AG10803 (cell line): ENCODE results near the gene CNOT10.

Experiments used
- DNase-seq: peaks from one replicate; pipeline ENCODE4 v3.0.0; 2010; ENCODE audit warnings: low read depth
- H3K4me3 ChIP-seq: 2 replicates; pipeline ENCODE4 v1.5.1; 2011; ENCODE audit warnings: mild to moderate bottlenecking, low read length, control low read depth
- CTCF ChIP-seq: conservative IDR thresholded peaks from 2 replicates; pipeline ENCODE4 v1.5.1; 2011; ENCODE audit warnings: mild to moderate bottlenecking, low read length, control low read depth, inconsistent platforms

The CNOT10 gene

GRCh38 chr3:32818229-32818969 lies 133.4 kb downstream of the CNOT10 start:
- DNase-seq = no peak
- TF ChIP-seq CTCF = no peak
- H3K4me3 ChIP-seq = no peak overlapping the region

- no peak overlapping the region for H3K4me3 ChIP-seq
- no peak for DNase-seq
- TF ChIP-seq CTCF = no peak
These were observed 134.1 kb downstream of the CNOT10 start for GRCh38 chr3:32818970-32819511.

GRCh38 chr3:32819551-32820348 lies 134.8 kb downstream of the CNOT10 start:
- TF ChIP-seq CTCF = no peak
- H3K4me3 ChIP-seq = no peak overlapping the region
- DNase-seq = no peak

GRCh38 chr3:32820430-32820829 lies 135.4 kb downstream of the CNOT10 start:
- no peak overlapping the region for H3K4me3 ChIP-seq
- TF ChIP-seq CTCF = no peak
- no peak for DNase-seq

GRCh38 chr3:32820971-32821685 lies 136.1 kb downstream of the CNOT10 start:
- no peak overlapping the region for H3K4me3 ChIP-seq
- no peak for DNase-seq
- TF ChIP-seq CTCF = no peak

GRCh38 chr3:32821686-32822296 lies 136.8 kb downstream of the CNOT10 start:
- DNase-seq = no peak
- TF ChIP-seq CTCF = no peak
- H3K4me3 ChIP-seq = no peak overlapping the region
